ENCODE data around the gene ACOT4. TPM values are rescaled to one million over a fixed set of nuclear protein-coding genes. Genes with fewer than 3 reads are reported as not detected.
"Not testable (repeated sequence)": the region's sequence is repeated elsewhere in the genome, so short reads cannot be mapped to it uniquely, and the experiment has no call there.

Gene ACOT4
- total RNA-seq, 8 experiments from 2014 or later, result 0.16 to 0.52 (median 0.43) TPM; not detected in 2

DNA sequence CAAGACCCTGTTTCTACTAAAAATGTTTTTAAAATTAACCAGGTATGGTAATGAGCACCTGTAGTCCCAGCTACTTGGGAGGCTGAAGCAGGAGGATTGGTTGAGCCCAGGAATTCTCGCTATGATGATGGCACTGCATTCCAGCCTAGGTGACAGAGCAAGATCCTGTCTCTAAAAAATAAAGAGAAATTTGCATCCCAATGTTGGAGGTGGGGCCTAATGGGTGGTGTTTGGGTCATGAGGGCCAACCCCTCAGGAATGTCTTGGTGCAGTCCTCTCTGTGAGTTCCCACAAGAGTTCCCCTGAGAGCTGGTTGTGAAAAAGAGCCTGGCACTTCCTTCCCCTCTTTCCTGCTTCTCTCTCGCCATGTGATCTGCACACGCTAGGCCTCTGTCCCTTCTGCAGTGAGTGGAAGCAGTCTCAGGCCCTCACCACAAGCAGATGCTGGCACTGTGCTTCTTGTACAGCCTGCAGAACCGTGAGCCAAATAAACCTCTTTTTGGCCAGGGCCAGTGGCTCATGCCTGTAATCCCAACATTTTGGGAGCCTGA lies 31.9 kb downstream of the ACOT4 start:
- ATAC-seq (replicated peaks in 6 of 8), result no peak
- in situ Hi-C loops (cut with MboI; ENCODE audit: low pct_unique_long_range_greater_than_20kb in 2 of 9, low sequenced_read_pairs in 9 of 9, unreplicated experiment in 9 of 9), result loop anchor here in 1 of 9 experiments (25.0 kb wide), 1 partner anchor 111 kb away; no protein-coding TSS in a partner anchor
- WGBS, 10 experiments, result 0 to 100% (median 88%) methylated on average over 1 to 2 of the region's 4 CpGs; no CpG with 5 or more reads in 5 of the 10 experiments
- H3K4me1 ChIP-seq (replicated peaks in 1 of 2), result no peaks in the 10 kb centered on the region
- no peak overlapping the region for H3K4me3 ChIP-seq
- H3K27ac ChIP-seq, result no peak overlapping the region

DNA sequence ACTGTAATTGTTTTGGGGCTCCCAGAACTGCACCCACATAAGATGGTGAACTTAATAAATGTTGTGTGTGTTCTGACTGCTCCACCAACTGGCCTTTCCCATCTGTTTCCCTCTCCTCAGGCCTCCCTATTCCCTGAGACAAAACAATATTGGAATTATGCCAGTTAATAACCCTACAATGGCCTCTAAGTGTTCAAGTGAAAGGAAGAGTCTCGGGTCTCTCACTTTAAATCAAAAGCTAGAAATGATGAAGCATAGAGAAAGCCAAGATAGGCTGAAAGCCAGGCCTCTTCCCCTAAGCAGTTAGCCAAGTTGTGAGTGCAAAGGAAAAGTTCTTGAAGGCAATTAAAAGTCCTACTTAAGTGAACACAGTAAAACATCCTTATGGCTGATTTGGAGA lies 34.0 kb downstream of the ACOT4 start:
- no peak for ATAC-seq (replicated peaks in 6 of 8)

DNA sequence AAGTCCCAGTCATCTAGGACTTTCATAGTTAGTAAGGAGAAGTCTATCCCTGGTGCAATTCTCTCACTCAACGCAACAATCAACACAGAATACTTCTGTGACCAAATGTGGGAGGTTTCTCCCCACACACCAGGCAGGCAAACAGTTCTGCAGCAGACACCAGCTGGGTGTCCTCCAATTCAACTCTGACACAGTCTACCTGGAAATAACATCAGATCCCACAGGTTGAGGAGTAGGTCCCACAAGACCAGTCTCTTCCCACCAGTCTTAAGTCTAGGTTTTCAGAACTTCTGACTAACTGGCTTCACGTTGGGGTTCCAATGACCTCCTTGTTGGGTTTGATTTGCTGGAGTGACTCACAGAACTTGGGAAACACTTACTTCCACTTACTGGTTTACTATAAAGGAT lies 35.5 kb downstream of the ACOT4 start:
- ATAC-seq (replicated peaks in 6 of 8), result no peak
- H3K4me1 ChIP-seq (replicated peaks in 1 of 2), result no peaks in the 10 kb centered on the region
- H3K4me3 ChIP-seq, result no peak overlapping the region
- WGBS, 10 experiments, result 63 to 100% (median 89%) methylated on average over 1 to 2 of the region's 2 CpGs; no CpG with 5 or more reads in 5 of the 10 experiments
- in situ Hi-C loops (cut with MboI; ENCODE audit: low pct_unique_long_range_greater_than_20kb in 2 of 9, low sequenced_read_pairs in 9 of 9, unreplicated experiment in 9 of 9), result loop anchor here in 2 of 9 experiments (25.0 kb wide), 1 partner anchor 115 kb away; no protein-coding TSS in a partner anchor
- H3K27ac ChIP-seq, result no peak overlapping the region

More for the DNA sequence above, 34.0 kb downstream of the ACOT4 start:
- in situ Hi-C loops (cut with MboI; ENCODE audit: low pct_unique_long_range_greater_than_20kb in 2 of 9, low sequenced_read_pairs in 9 of 9, unreplicated experiment in 9 of 9), result loop anchor here in 2 of 9 experiments (25.0 kb wide), 1 partner anchor 113 kb away; no protein-coding TSS in a partner anchor
- WGBS, 10 experiments, result 14 to 100% (median 57%) methylated on average over 1 of the region's 1 CpG; no CpG with 5 or more reads in 3 of the 10 experiments
- Histone ChIP-seq H3K4me3 (no peak overlapping the region), H3K27ac (no peak overlapping the region), H3K4me1 (replicated peaks in 1 of 2) (no peaks in the 10 kb centered on the region)

DNA sequence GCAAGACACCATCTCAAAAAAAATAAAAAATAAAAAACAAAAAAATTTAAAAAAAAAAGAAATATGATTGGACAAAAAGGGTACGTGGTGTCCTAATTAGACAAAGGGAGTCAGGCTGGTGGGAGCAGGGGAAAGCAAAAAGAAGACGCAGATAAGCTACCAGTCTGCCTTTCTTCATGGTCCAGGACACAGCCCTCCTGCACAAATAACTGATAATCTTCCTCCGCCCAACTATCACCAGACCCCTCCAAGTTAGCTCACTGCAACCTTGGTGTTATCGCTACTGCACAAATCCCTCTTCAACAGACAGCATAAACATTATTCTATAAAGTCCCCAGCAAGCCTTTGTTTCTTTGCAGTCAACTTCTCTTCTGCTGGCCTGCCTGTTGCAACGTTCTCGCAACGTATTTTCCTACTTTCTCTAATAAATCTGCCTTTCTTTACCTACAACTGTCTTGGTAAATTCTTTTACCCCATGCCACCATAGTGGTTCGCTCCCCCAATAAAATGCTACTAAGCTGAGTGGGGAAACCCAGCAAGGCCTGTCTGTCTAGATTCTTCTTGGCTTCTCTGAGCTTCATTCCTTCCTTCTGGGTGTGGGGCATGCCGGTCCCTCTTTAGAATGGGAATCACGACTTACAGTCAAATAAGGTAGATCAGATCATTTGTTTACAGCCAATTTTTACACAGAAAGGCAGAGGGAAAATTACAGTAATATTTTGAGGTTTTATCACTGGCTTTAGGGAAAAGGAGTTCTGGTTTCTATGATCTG lies 38.5 kb downstream of the ACOT4 start:
- no peak overlapping the region for H3K4me3 ChIP-seq
- in situ Hi-C loops (cut with MboI; ENCODE audit: low pct_unique_long_range_greater_than_20kb in 2 of 9, low sequenced_read_pairs in 9 of 9, unreplicated experiment in 9 of 9), result loop anchor here in 2 of 9 experiments (25.0 kb wide), 1 partner anchor 118 kb away; no protein-coding TSS in a partner anchor
- H3K4me1 ChIP-seq (replicated peaks in 1 of 2), result peaks cover 0 to 3% of the 10 kb centered on the region in 2 donors
- H3K27ac ChIP-seq, result no peak overlapping the region
- ATAC-seq (replicated peaks in 6 of 8), result no peak
- WGBS, 10 experiments, result 69 to 95% (median 84%) methylated on average over 4 to 10 of the region's 10 CpGs

DNA sequence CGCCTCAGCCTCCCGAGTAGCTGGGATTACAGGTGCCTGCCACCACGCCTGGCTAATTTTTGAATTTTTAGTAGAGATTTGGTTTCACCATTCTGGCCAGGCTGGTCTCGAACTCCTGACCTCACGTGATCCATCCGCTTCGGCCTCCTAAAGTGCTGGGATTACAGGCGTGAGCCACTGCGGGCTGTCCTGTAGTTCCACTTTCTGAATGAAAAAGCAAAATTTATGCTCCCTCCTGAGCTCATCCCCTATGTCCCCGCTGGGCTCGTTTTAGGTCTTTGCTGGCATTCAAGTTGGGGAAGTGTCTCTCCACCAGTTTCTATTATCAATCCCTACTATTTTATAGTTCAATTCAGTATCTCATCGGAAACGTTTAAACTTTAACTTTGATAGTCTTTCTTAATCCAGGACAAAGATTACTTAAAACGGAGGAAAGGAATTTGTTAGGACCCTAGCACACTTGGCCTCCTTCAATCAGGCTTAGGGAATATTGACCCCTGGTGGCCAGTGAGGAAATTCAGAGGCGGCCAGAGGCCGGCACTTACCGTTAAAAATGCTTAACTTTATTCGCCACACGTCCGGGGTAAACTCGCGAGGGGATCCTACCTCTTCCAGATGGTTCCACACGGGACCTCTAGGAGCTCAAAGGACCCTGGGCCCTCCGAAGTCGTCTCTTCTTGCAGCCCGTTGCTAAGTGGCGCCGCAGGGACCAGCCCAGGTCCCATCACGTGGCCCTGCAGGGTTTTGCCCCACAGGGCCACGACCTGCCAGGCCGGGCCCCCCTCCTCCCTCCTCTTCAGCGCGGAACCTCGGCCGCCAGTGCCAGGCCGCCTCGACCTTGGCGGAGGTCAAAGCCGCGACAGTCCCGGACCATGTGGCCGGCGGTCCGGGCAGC lies 41.7 kb downstream of the ACOT4 start:
- Histone ChIP-seq H3K4me1 (replicated peaks in 1 of 2) (peaks cover 0 to 3% of the 10 kb centered on the region in 2 donors), H3K4me3 (peak overlapping the region in 3 of 5 donors; percentile 5 to 9 (median 7)), H3K27ac (no peak overlapping the region)
- in situ Hi-C loops (cut with MboI; ENCODE audit: low pct_unique_long_range_greater_than_20kb in 2 of 9, low sequenced_read_pairs in 9 of 9, unreplicated experiment in 9 of 9), result loop anchor here in 2 of 9 experiments (25.0 kb wide), 1 partner anchor 121 kb away; no protein-coding TSS in a partner anchor
- peak; percentile 78 to 96 (median 84) for ATAC-seq (replicated peaks in 6 of 8)
- WGBS, 10 experiments, result 0 to 100% (median 24%) methylated on average over 1 to 13 of the region's 44 CpGs

DNA sequence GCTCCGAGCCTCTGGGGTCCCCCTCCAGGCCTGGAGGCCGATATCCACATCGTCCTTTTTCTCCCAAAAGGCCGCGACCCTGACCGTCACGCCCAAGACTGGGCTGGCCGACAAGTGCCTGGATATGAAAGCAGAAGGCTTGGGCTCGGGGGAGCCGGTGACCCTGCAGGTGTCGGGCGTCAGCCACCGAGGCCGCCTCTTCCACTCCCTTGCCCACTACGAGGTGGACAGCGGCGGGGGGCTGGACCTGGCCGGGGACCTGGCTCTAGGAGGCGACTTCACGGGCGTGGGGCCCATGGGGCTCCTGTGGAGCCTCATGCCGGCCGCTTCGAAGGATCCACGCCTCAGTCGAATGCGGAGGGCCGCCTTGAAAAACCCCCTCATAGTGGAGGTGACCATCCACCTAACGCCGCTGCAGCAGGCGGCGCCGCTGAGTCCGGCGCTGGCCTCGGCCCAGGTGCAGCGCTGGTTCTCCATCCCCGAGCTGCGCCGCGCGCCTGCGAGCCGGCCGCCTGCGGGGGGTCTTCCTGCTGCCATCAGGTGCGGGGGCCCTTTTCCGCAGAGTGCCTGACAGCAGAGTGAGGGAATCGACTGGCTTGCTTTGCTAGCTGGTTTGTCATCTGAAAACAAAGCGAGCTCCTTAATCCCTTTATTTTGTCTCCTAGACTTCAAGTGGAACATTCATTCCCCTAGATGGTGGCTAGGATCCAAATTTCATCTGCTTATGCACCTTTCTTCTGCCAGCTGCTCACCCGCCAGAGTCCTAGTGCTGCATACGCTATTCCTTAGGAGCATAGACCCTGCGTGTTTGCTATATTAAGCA lies 42.5 kb downstream of the ACOT4 start:
- in situ Hi-C loops (cut with MboI; ENCODE audit: low pct_unique_long_range_greater_than_20kb in 2 of 9, low sequenced_read_pairs in 9 of 9, unreplicated experiment in 9 of 9), result loop anchor here in 2 of 9 experiments (25.0 kb wide), 1 partner anchor 122 kb away; no protein-coding TSS in a partner anchor
- 0 to 95% (median 82%) methylated on average over 2 to 11 of the region's 53 CpGs; no CpG with 5 or more reads in 2 of the 10 experiments for WGBS, 10 experiments
- H3K4me1 ChIP-seq (replicated peaks in 1 of 2), result peaks cover 0 to 3% of the 10 kb centered on the region in 2 donors
- no peak overlapping the region for H3K27ac ChIP-seq
- ATAC-seq (replicated peaks in 6 of 8), result peak; percentile 26 to 71 (median 54)
- H3K4me3 ChIP-seq, result peak overlapping the region in 2 of 5 donors; percentile 7 to 9

DNA sequence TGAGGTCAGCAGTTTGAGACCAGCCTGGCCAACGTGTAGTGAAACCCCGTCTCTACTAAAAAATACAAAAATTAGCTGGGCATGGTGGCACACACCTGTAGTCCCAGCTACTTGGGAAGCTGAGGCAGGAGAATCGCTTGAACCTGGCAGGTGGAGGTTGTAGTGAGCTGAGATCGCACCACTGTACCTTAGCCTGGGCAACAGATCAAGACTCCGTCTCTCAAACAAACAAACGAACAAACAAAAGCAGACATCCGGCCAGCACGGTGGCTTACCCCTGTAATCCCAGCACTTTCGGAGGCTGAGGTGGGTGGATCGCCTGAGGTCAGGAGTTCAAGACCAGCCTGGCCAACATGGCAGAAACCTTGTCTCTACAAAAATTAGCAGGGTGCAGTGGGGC lies 44.7 kb downstream of the ACOT4 start:
- not testable (repeated sequence) for H3K4me1 ChIP-seq (replicated peaks in 1 of 2); H3K4me3 ChIP-seq; ATAC-seq (replicated peaks in 6 of 8); H3K27ac ChIP-seq
- WGBS, 10 experiments, result 33 to 100% (median 80%) methylated on average over 1 to 7 of the region's 10 CpGs; no CpG with 5 or more reads in 2 of the 10 experiments
- in situ Hi-C loops (cut with MboI; ENCODE audit: low pct_unique_long_range_greater_than_20kb in 2 of 9, low sequenced_read_pairs in 9 of 9, unreplicated experiment in 9 of 9), result loop anchor here in 2 of 9 experiments (25.0 kb wide), 1 partner anchor 124 kb away; no protein-coding TSS in a partner anchor

DNA sequence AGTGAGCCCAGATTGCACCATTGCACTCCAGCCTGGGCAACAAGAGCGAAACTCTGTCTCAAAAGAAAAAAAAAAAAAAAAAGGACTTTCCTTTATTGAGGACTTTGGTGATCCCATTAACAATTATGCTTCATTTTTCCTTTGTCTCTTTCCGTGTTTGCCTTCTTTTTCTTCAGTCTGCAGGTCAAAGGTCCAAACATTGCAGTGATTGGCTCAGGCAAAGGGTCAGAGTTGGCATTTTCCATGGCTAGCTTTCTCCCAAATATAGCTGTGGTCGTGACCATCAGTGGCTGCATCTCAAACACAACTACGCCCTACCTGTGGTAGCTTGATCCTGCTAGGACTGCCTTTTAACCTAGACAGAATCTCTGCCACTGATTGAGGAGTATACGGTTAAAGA lies 46.2 kb downstream of the ACOT4 start:
- Histone ChIP-seq H3K4me1 (replicated peaks in 1 of 2) (peaks cover 0 to 3% of the 10 kb centered on the region in 2 donors), H3K4me3 (no peak overlapping the region), H3K27ac (no peak overlapping the region)
- no peak for ATAC-seq (replicated peaks in 6 of 8)
- 40 to 93% (median 75%) methylated on average over 1 to 5 of the region's 5 CpGs; no CpG with 5 or more reads in 1 of the 10 experiments for WGBS, 10 experiments
- in situ Hi-C loops (cut with MboI; ENCODE audit: low pct_unique_long_range_greater_than_20kb in 2 of 9, low sequenced_read_pairs in 9 of 9, unreplicated experiment in 9 of 9), result loop anchor here in 2 of 9 experiments (25.0 kb wide), 1 partner anchor 126 kb away; no protein-coding TSS in a partner anchor

DNA sequence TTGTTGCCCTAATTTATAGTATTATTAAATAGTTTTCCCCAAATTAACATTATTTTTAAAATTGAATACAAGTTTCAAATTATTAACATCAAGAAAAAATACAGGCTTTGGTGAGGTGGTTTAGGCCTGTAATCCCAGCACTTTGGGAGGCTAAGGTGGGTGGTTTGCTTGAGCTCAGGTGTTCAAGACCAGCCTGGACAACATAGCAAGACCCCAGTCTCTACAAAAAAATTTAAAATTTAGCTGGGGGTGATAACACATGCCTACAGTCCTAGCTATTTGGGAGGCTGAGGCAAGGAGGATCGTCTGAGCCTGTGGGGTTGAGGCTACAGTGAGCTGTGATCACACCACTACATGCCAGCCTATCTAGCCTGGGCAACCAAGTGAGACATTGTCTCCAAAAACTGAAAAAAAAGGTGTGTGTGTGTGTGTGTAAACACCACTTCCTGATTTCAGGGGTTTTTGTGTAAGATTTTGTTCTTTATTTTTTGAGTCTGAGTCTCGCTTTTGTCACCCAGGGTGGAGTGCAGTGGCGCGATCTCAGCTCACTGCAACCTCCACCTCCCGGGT lies 49.2 kb downstream of the ACOT4 start:
- H3K4me1 ChIP-seq (replicated peaks in 1 of 2), result peaks cover 5 to 11% of the 10 kb centered on the region in 2 donors
- in situ Hi-C loops (cut with MboI; ENCODE audit: low pct_unique_long_range_greater_than_20kb in 2 of 9, low sequenced_read_pairs in 9 of 9, unreplicated experiment in 9 of 9), result loop anchor here in 2 of 9 experiments (25.0 kb wide), 1 partner anchor 129 kb away; no protein-coding TSS in a partner anchor
- H3K27ac ChIP-seq, result no peak overlapping the region
- ATAC-seq (replicated peaks in 6 of 8), result no peak
- WGBS, 10 experiments, result 83 to 100% (median 100%) methylated on average over 1 to 4 of the region's 5 CpGs; no CpG with 5 or more reads in 4 of the 10 experiments
- no peak overlapping the region for H3K4me3 ChIP-seq

DNA sequence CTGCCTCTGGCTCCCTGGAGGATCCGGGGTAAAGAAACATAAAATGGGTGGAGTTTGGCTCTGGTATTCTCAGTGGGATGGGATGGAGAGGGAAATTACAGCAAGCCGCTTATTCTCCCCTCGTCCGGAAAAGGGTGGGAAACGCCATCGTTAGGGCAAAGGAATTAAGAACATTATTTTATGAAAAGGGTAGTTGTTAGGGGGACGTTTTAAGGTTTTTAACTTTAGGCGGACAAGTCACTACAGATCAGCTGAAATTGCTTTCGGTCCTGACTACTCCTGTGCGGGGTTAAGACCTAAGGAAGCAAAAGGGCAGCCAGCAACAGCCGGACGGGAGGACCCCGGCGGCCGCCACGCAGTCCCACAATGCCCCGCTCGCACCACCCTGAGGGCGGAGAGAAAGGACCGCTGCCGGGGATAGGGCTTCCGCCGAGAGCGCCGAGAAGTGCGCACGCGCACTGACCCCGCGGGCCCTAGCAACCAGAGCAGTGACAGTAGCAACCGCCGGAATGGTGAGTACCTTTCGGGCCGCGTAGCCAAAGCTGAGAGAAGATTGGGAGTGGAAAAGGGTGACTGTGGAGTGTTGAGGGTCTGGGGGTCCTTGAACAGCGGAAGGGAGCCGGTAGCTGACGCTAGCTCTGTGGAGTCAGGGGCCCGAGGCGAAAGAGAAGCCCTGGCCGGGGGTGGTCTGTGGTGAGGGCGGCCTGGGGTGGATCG lies 53.0 kb downstream of the ACOT4 start, which contains the start of gene DNAL1:
DNAL1 (plus strand) TSS at position 456 of the 717 bp plus-strand sequence; CDS start at position 510, 54 bp downstream.
- ATAC-seq (replicated peaks in 6 of 8), result peak; percentile 94 to 100 (median 99)
- peak within 1 kb of the TSS; percentile 66 to 79 (median 68) for H3K4me3 ChIP-seq
- in situ Hi-C loops (cut with MboI; ENCODE audit: low pct_unique_long_range_greater_than_20kb in 2 of 9, low sequenced_read_pairs in 9 of 9, unreplicated experiment in 9 of 9), result loop anchor here in 2 of 9 experiments (25.0 kb wide), 1 partner anchor 132 kb away; no protein-coding TSS in a partner anchor
- peaks cover 5 to 11% of the 10 kb centered on the region in 2 donors for H3K4me1 ChIP-seq (replicated peaks in 1 of 2)
- peak within 1 kb of the TSS; percentile 73 to 84 for H3K27ac ChIP-seq
- WGBS, 10 experiments, result 0 to 8% (median 0%) methylated on average over 2 to 16 of the region's 43 CpGs; no CpG with 5 or more reads in 2 of the 10 experiments

Measured in motor neuron (in vitro differentiated cells).